K562 (cell line): ENCODE data around the gene TCHH. TPM values are rescaled to one million over a fixed set of nuclear protein-coding genes. Genes with fewer than 3 reads are reported as not detected.

Experiments
- ATAC-seq: fragments of 200-7000 bp; cut with Tn5 transposase; 3 replicates; pipeline ENCODE4 v1.9.1; 2020; ENCODE audit warnings: moderate library complexity
- BruUV-seq: library from RNA; stranded (reverse); fragments of 400-500 nt; replicated peaks from 2 replicates; lab custom pipeline; 2021; lab: Mats Ljungman, UMichigan
- CTCF ChIA-PET: fragments of 300-600 bp; formaldehyde crosslinking; extraction: SDS; loops from one replicate; lab custom pipeline; 2021; ENCODE audit warnings: low intra/inter-chr PET ratio; lab: Yijun Ruan, JAX
- POLR2A ChIA-PET: fragments of 300-600, 350-650 bp; sonication (Branson Sonifier 250); formaldehyde crosslinking; extraction: SDS; loops from one replicate; lab custom pipeline; 2021; ENCODE audit warnings: antibody characterized with exemption, inconsistent platforms; lab: Yijun Ruan, JAX
- DNase-seq, 4 experiments: peaks; one replicate each; pipeline versions ENCODE4 v3.0.0 to v3.0.0-alpha.2; 2011 to 2018; ENCODE audit warnings: low spot score in 3 of 4, mixed read lengths in 3 of 4; ENCODE audit errors: extremely low read depth in 1 of 4
- FAIRE-seq: peaks from 2 replicates; lab custom pipeline; 2011; peaks lifted over from hg19 to GRCh38; lab: Jason Lieb, UNC
- H2AFZ ChIP-seq: 2 replicates; pipeline ENCODE4 v1.6.0; 2011; ENCODE audit warnings: low read depth, low read length, control low read depth, inconsistent platforms
- H3K27ac ChIP-seq: fragments of 200-600 bp; 3 replicates; pipeline ENCODE4 v1.8.0; 2011; ENCODE audit warnings: low read depth, mild to moderate bottlenecking, control low read depth, inconsistent platforms, low read length, moderate library complexity, mixed read lengths; ENCODE audit errors: extremely low read depth
- H3K27me3 ChIP-seq, 2 experiments: fragments of 300-600 bp in 1 of 2; 2 replicates in 1 of 2; 3 replicates in 1 of 2; pipeline versions ENCODE4 v1.6.0 to v1.8.0; 2011; ENCODE audit warnings: inconsistent platforms in 2 of 2, low read length in 2 of 2, mild to moderate bottlenecking in 1 of 2, mixed read lengths in 1 of 2, moderate library complexity in 1 of 2; ENCODE audit not compliant: control insufficient read depth in 2 of 2, insufficient read depth in 2 of 2
- H3K36me3 ChIP-seq: fragments of 300-600 bp; 3 replicates; pipeline ENCODE4 v1.8.0; 2011; ENCODE audit warnings: mild to moderate bottlenecking, low read length, inconsistent platforms; ENCODE audit not compliant: control insufficient read depth, insufficient read depth
- H3K4me1 ChIP-seq, 2 experiments: fragments of 200-600 bp in 1 of 2; replicated peaks in 1 of 2; 2 replicates in 1 of 2; 3 replicates in 1 of 2; pipeline versions ENCODE4 v1.5.1 to v1.8.0; 2011; ENCODE audit warnings: inconsistent platforms in 2 of 2, low read length in 2 of 2, mild to moderate bottlenecking in 1 of 2, mixed read lengths in 1 of 2, moderate library complexity in 1 of 2; ENCODE audit not compliant: control insufficient read depth in 2 of 2, insufficient read depth in 2 of 2
- H3K4me2 ChIP-seq: 2 replicates; pipeline ENCODE4 v1.6.1; 2011; ENCODE audit warnings: low read length, control low read depth, inconsistent platforms, mixed read lengths; ENCODE audit not compliant: insufficient read depth
- H3K4me3 ChIP-seq: fragments of 200-600 bp; sonication (generic), shearing (Covaris generic); 2 replicates; pipeline ENCODE4 v1.5.1; 2016; ENCODE audit warnings: control low read depth, inconsistent platforms
- H3K79me2 ChIP-seq: fragments of 200-600 bp; 3 replicates; pipeline ENCODE4 v1.8.0; 2011; ENCODE audit warnings: low read length, inconsistent platforms; ENCODE audit not compliant: control insufficient read depth, insufficient read depth
- H3K9ac ChIP-seq, 2 experiments: 2 replicates each; pipeline versions ENCODE4 v1.6.0 to v1.6.1; 2011; ENCODE audit warnings: low read depth in 2 of 2, low read length in 2 of 2, control low read depth in 1 of 2, inconsistent platforms in 1 of 2, mild to moderate bottlenecking in 1 of 2, mixed read lengths in 1 of 2; ENCODE audit not compliant: insufficient read depth in 1 of 2
- H3K9me1 ChIP-seq: one replicate; pipeline ENCODE4 v1.6.0; 2011; ENCODE audit warnings: inconsistent platforms, mild to moderate bottlenecking, low read length, moderate library complexity; ENCODE audit not compliant: control insufficient read depth, insufficient read depth
- H3K9me3 ChIP-seq: replicated peaks from 2 replicates; pipeline ENCODE4 v1.5.1; 2011; ENCODE audit warnings: low read depth, low read length, inconsistent platforms; ENCODE audit not compliant: control insufficient read depth, insufficient read depth
- H4K20me1 ChIP-seq: replicated peaks from 2 replicates; pipeline ENCODE4 v1.6.1; 2011; ENCODE audit warnings: low read length, inconsistent platforms, mixed read lengths; ENCODE audit not compliant: control insufficient read depth, insufficient read depth
- CBFA2T2 ChIP-seq: fragments of 450-650 bp; conservative IDR thresholded peaks from 2 replicates; pipeline ENCODE4 v1.6.1; 2017; ENCODE audit warnings: mild to moderate bottlenecking
- CBFA2T3 ChIP-seq: fragments of 450-650 bp; IDR thresholded peaks from 2 replicates; pipeline ENCODE4 v1.6.1; 2017
- CCNT2 ChIP-seq: IDR thresholded peaks from 2 replicates; pipeline ENCODE4 v1.6.1; 2011; ENCODE audit warnings: borderline replicate concordance, low read depth, mild to moderate bottlenecking, moderate library complexity, mixed read lengths, low read length; ENCODE audit not compliant: insufficient read length; ENCODE audit errors: extremely low read depth
- E2F3 ChIP-seq: fragments of 250-450 bp; sonication (Bioruptor Pico); IDR thresholded peaks from 2 replicates; pipeline ENCODE4 v1.4.0; 2020; ENCODE audit warnings: mild to moderate bottlenecking
- GTF3C2 ChIP-seq: IDR thresholded peaks from 3 replicates; pipeline ENCODE4 v1.6.1; 2011; ENCODE audit warnings: borderline replicate concordance, mild to moderate bottlenecking, moderate library complexity; ENCODE audit not compliant: insufficient read length; ENCODE audit errors: extremely low read depth
- HMGN3 ChIP-seq: IDR thresholded peaks from 2 replicates; pipeline ENCODE4 v1.6.1; 2011; ENCODE audit warnings: borderline replicate concordance, low read depth, mild to moderate bottlenecking, mixed read lengths, low read length; ENCODE audit not compliant: insufficient read length; ENCODE audit errors: extremely low read depth
- KDM2B ChIP-seq: fragments of 250-450 bp; sonication (Bioruptor Pico); IDR thresholded peaks from 2 replicates; pipeline ENCODE4 v1.8.0; 2021; ENCODE audit warnings: mild to moderate bottlenecking, moderate library complexity
- NCOA6 ChIP-seq: fragments of 450-650 bp; IDR thresholded peaks from 2 replicates; pipeline ENCODE4 v1.6.1; 2017; ENCODE audit warnings: mild to moderate bottlenecking
- NFATC3 ChIP-seq: fragments of 450-650 bp; IDR thresholded peaks from 2 replicates; pipeline ENCODE4 v1.6.1; 2017; ENCODE audit warnings: mild to moderate bottlenecking
- PRPF4 ChIP-seq: fragments of 200-400 bp; formaldehyde crosslinking; IDR thresholded peaks from one replicate; pipeline ENCODE4 v1.6.1; 2017; ENCODE audit warnings: low read length, low read depth, mild to moderate bottlenecking; ENCODE audit not compliant: insufficient read depth, poor library complexity, severe bottlenecking
- RBM34 ChIP-seq: fragments of 200-400 bp; formaldehyde crosslinking; IDR thresholded peaks from 2 replicates; pipeline ENCODE4 v1.6.1; 2018; ENCODE audit warnings: low read length, borderline replicate concordance; ENCODE audit not compliant: insufficient read depth
- RNF219 ChIP-seq: fragments of 250-450 bp; sonication (Bioruptor Pico); IDR thresholded peaks from 2 replicates; pipeline ENCODE4 v1.5.0; 2022; ENCODE audit warnings: mild to moderate bottlenecking
- SUPT5H ChIP-seq: fragments of 450-650 bp; IDR thresholded peaks from 2 replicates; pipeline ENCODE4 v1.6.1; 2016
- TCF7 ChIP-seq: sonication (generic); IDR thresholded peaks from 2 replicates; pipeline ENCODE4 v1.6.1; 2016; ENCODE audit warnings: antibody characterized with exemption, borderline replicate concordance
- ZNF143 ChIP-seq: sonication (generic); formaldehyde crosslinking; IDR thresholded peaks from 2 replicates; pipeline ENCODE4 v1.9.0; 2022; ENCODE audit warnings: mild to moderate bottlenecking, missing genetic modification reagents
- ZNF165 ChIP-seq: fragments of 250-450 bp; sonication (Bioruptor Pico); IDR thresholded peaks from 2 replicates; pipeline ENCODE4 v1.4.0; 2020; ENCODE audit warnings: borderline replicate concordance
- ZNF79 ChIP-seq: fragments of 250-450 bp; sonication (Bioruptor Pico); IDR thresholded peaks from 2 replicates; pipeline ENCODE4 v1.4.0; 2020; ENCODE audit warnings: low read depth, mild to moderate bottlenecking, moderate library complexity
- WGBS: fragments of 100-300 bp; shearing (Covaris generic); methylation state at CpG from one replicate; pipeline ENCODE4 v1.1.6; 2016; ENCODE audit warnings: low coverage, mixed read lengths; ENCODE audit not compliant: insufficient coverage; ENCODE audit errors: missing lambda C conversion rate; 5-methylcytosine and 5-hydroxymethylcytosine counted together
- in situ Hi-C: fragments of 300-500 bp; cut with MboI; formaldehyde crosslinking; loops from 4 replicates; pipeline ENCODE4 v1.15.0; 2018; ENCODE audit warnings: inconsistent platforms, mixed read lengths
- intact Hi-C: fragments of 100-400 bp; cut with micrococcal nuclease; formaldehyde crosslinking; loops from 2 replicates; pipeline ENCODE4 v1.14.2; 2022
- polyA plus RNA-seq, 8 experiments: library from polyadenylated mRNA; depleted of rRNA in 4 of 8; stranded (reverse) in 5 of 8; unstranded in 3 of 8; fragments of >200 nt; fragmentation: Nextera tagmentation in 2 of 8; fragmentation: Illumina TruSeq in 1 of 8; extraction: Ambion mirVana in 2 of 8; extraction: Trizol in 1 of 8; gene quantifications; 2 replicates each; pipeline versions ENCODE4 v1.2.1 to v1.2.3, GENCODE V29; 2011 to 2014; ENCODE audit warnings: inconsistent platforms in 1 of 8, missing spikeins in 1 of 8
- total RNA-seq, 7 experiments: library from RNA; depleted of rRNA in 6 of 7; stranded (reverse); fragments of >200 nt in 6 of 7; fragmentation: Illumina TruSeq in 2 of 7; extraction: Trizol in 2 of 7; gene quantifications; 2 replicates each; pipeline versions ENCODE4 v1.2.1 to v1.2.3, GENCODE V29; 2011 to 2021; ENCODE audit warnings: low replicate concordance in 1 of 7

Gene TCHH
- total and polyA plus RNA-seq, 9 of the 15 experiments (the other 6 are each of a cell fraction or from before 2014, with no cell fraction given), result not detected

GRCh38 chr1:152109231-152109997, 5.8 kb downstream of the TCHH start (continued):
- TF ChIP-seq NCOA6, result no peak

GRCh38 chr1:152108882-152109222, 6.4 kb downstream of the TCHH start:
- FAIRE-seq, result no peak
- POLR2A ChIA-PET, result no interaction called here

More at GRCh38 chr1:152108882-152109222, 6.4 kb downstream of the TCHH start:
- Histone ChIP-seq H3K4me3 (no peak overlapping the region), H2AFZ (no peak overlapping the region), H3K27me3 (peaks cover 11 to 57% of the 10 kb centered on the region in 2 experiments; a peak in 3 of 5 replicates), H3K27ac (no peak overlapping the region), H3K36me3 (no peaks in the 10 kb centered on the region), H3K9me1 (no peaks in the 10 kb centered on the region), H3K9ac (no peak overlapping the region), H3K79me2 (no peaks in the 10 kb centered on the region), H4K20me1 (no peaks in the 10 kb centered on the region), H3K4me1 (peaks cover 0 to 14% of the 10 kb centered on the region in 2 experiments; a peak in 1 of 5 replicates)
- intact Hi-C loops (no loop called here), in situ Hi-C loops (no loop called here)
- DNase-seq (no peak), ATAC-seq (no peak)
- CTCF ChIA-PET, result no interaction called here
- BruUV-seq, result no TSS peak
- 83% methylated on average over 21 of the region's 28 CpGs for WGBS
- no peak for TF ChIP-seq RBM34
- no peak for TF ChIP-seq RNF219 (CRISPR knock-in tag)
- TF ChIP-seq ZNF143, result no peak
- no peak for TF ChIP-seq CCNT2
- no peak for TF ChIP-seq CBFA2T3
- TF ChIP-seq NFATC3, result no peak
- no peak for TF ChIP-seq PRPF4
- TF ChIP-seq E2F3 (CRISPR knock-in tag), result no peak
- TF ChIP-seq ZNF79 (CRISPR knock-in tag), result no peak
- TF ChIP-seq ZNF165 (CRISPR knock-in tag), result no peak
- no peak for TF ChIP-seq GTF3C2
- TF ChIP-seq HMGN3, result no peak
- no peak for TF ChIP-seq SUPT5H
- no peak for TF ChIP-seq KDM2B (CRISPR knock-in tag)
- no peak for TF ChIP-seq CBFA2T2
- TF ChIP-seq TCF7, result no peak
- TF ChIP-seq, all 486 proteins: peak for 0
- Histone ChIP-seq H3K9me3 (no peaks in the 10 kb centered on the region), H3K4me2 (no peak overlapping the region)
